Body of pancreas (tissue), 4 donors: ENCODE results near the gene FBXO28.

ENCODE experiments used
- CTCF ChIP-seq, 7 experiments: fragments of 450-650 bp in 4 of 7; fragments of 200-600 bp in 3 of 7; sonication (generic) in 3 of 7; IDR thresholded peaks; one replicate each; pipeline ENCODE4 v1.5.1; 2016 to 2019; ENCODE audit warnings: antibody characterized with exemption in 7 of 7
- POLR2A ChIP-seq, 3 donors: fragments of 450-650 bp; IDR thresholded peaks; one replicate each; pipeline ENCODE4 v1.6.1; 2016; ENCODE audit warnings: antibody characterized with exemption in 3 of 3, mild to moderate bottlenecking in 2 of 3

- TF ChIP-seq POLR2A (IDR thresholded peaks at IDR 0.05) (no peak), CTCF (IDR thresholded peaks at IDR 0.05) (no peak)
Measured at GRCh38 chr1:224198572-224198971, 84.7 kb downstream of the FBXO28 start.
